ENCODE data around the gene CPNE7.

- TF ChIP-seq POLR2A (IDR thresholded peaks at IDR 0.05), result no peak
- TF ChIP-seq CTCF (IDR thresholded peaks at IDR 0.05), result no peak
Observed at GRCh38 chr16:89588413-89589109, 13.0 kb downstream of the CPNE7 start.
